ENCODE results near the gene WDR20.

GRCh38 chr14:102094101-102094500 is 45.6 kb upstream of the WDR20 start:
- TF ChIP-seq CTCF (IDR thresholded peaks at IDR 0.05; ENCODE audit: extremely low read depth in 1 of 2, insufficient read depth in 1 of 2, low read depth in 1 of 2, low read length in 2 of 2) (no peak), POLR2AphosphoS5 (IDR thresholded peaks at IDR 0.05; ENCODE audit: insufficient read depth, low read depth, low read length) (no peak)
